Natural killer cell (primary cell): ENCODE results near the gene PSMB2. TPM values are rescaled to one million over a fixed set of nuclear protein-coding genes. Genes with fewer than 3 reads are reported as not detected.

Experiments used
- ATAC-seq, 3 donors: fragments of 150-1000 bp in 2 of 3; fragments of 200-7000 bp in 1 of 3; cut with Tn5 transposase; 1 replicate in 1 of 3; 2 replicates in 2 of 3; pipeline ENCODE4 v1.10.0; 2021; ENCODE audit warnings: mild to moderate bottlenecking in 2 of 3, moderate library complexity in 2 of 3
- DNase-seq, 2 donors: peaks; one replicate each; pipeline versions ENCODE4 v3.0.0 to v3.0.0-alpha.2; 2013 to 2021; ENCODE audit warnings: mixed read lengths in 1 of 2
- H3K27ac ChIP-seq: one replicate; pipeline ENCODE4 v1.5.1; 2013; ENCODE audit warnings: mild to moderate bottlenecking, low read length
- H3K27me3 ChIP-seq: one replicate; pipeline ENCODE4 v1.6.1; 2013; ENCODE audit warnings: low read length; ENCODE audit not compliant: control insufficient read depth, insufficient read depth
- H3K36me3 ChIP-seq: one replicate; pipeline ENCODE4 v1.6.1; 2013; ENCODE audit warnings: low read length; ENCODE audit not compliant: control insufficient read depth, insufficient read depth
- H3K4me1 ChIP-seq: one replicate; pipeline ENCODE4 v1.6.1; 2013; ENCODE audit warnings: low read length; ENCODE audit not compliant: control insufficient read depth, insufficient read depth
- H3K4me3 ChIP-seq: one replicate; pipeline ENCODE4 v1.5.1; 2013; ENCODE audit warnings: low read length
- H3K9me3 ChIP-seq: one replicate; pipeline ENCODE4 v1.6.1; 2013; ENCODE audit warnings: low read length; ENCODE audit not compliant: control insufficient read depth, insufficient read depth
- H3K27ac Mint-ChIP-seq, 2 donors: one replicate each; pipeline ENCODE4 v1.8.0; 2022; ENCODE audit warnings: mild to moderate bottlenecking in 2 of 2, mixed read lengths in 2 of 2, moderate library complexity in 1 of 2
- H3K27me3 Mint-ChIP-seq, 2 donors: one replicate each; pipeline ENCODE4 v1.8.0; 2022; ENCODE audit warnings: low read depth in 2 of 2, mixed read lengths in 2 of 2
- H3K36me3 Mint-ChIP-seq: one replicate; pipeline ENCODE4 v1.8.0; 2022; ENCODE audit warnings: mixed read lengths
- H3K4me1 Mint-ChIP-seq, 2 donors: one replicate each; pipeline ENCODE4 v1.8.0; 2022; ENCODE audit warnings: mixed read lengths in 2 of 2
- H3K4me3 Mint-ChIP-seq: one replicate; pipeline ENCODE4 v1.8.0; 2022; ENCODE audit warnings: mild to moderate bottlenecking, moderate library complexity, mixed read lengths
- H3K9me3 Mint-ChIP-seq, 2 donors: one replicate each; pipeline ENCODE4 v1.8.0; 2022; ENCODE audit warnings: mixed read lengths in 2 of 2
- WGBS: methylation state at CpG from one replicate; pipeline ENCODE4 v1.1.7; 2013; ENCODE audit warnings: missing lambda C conversion rate; ENCODE audit not compliant: insufficient coverage; 5-methylcytosine and 5-hydroxymethylcytosine counted together
- intact Hi-C: fragments of 100-400 bp; cut with micrococcal nuclease; formaldehyde crosslinking; loops from one replicate; pipeline ENCODE4 v1.14.2; 2022
- total RNA-seq, 4 donors: library from RNA; stranded (reverse); fragments of 120-200 nt in 1 of 4; gene quantifications; one replicate each; pipeline versions ENCODE4 v1.2.3 to v1.2.4, GENCODE V29; 2013 to 2022
- TF ChIP-seq, protein P1 (sequence below): fragments of 200-600 bp; IDR thresholded peaks from one replicate; pipeline ENCODE4 v1.8.0; 2022; ENCODE audit warnings: antibody characterized with exemption

The PSMB2 gene
- total RNA-seq, 3 donors from 2014 or later (not counting 1 experiment from before 2014, with no cell fraction given): 37.0 to 45.0 (median 37.3) TPM

DNA sequence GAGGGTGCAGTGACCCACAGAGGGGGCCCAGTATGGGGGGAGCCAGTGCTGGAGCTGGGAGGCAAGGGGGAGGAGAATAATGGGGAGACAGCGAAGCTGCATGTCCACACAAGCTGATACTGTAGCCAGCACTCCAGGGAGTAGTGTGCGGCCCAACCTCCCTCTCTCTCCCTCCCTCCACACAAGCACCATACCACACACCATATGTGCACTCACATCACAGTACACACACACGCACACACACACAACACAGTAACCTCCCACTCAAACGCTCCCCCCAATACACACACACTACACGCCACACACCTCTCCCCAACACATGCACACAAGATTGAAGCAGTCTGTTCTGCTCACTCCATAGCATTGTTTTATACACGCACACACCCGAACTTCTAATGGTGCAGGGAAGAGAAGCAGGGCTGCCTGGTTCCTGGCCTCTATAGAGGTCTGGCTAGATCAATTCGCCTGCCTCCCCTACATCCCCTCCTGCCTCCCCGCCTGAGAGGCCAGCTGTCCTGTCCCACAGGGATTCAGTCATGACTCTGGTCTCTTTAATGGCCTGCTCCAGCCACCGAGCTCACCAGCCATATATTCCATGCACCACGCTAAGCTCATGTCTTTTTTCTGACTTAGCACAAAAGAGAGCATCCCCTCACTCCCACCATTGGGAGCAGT, 79.9 kb downstream of the PSMB2 start:
- Histone ChIP-seq H3K36me3 (peaks cover 2% of the 10 kb centered on the region), H3K9me3 (no peaks in the 10 kb centered on the region), H3K27me3 (no peaks in the 10 kb centered on the region), H3K27ac (no peak overlapping the region), H3K4me3 (no peak overlapping the region), H3K4me1 (peaks cover 26% of the 10 kb centered on the region)
- DNase-seq (no peak), ATAC-seq (no peak)
- TF ChIP-seq, protein P1, sequence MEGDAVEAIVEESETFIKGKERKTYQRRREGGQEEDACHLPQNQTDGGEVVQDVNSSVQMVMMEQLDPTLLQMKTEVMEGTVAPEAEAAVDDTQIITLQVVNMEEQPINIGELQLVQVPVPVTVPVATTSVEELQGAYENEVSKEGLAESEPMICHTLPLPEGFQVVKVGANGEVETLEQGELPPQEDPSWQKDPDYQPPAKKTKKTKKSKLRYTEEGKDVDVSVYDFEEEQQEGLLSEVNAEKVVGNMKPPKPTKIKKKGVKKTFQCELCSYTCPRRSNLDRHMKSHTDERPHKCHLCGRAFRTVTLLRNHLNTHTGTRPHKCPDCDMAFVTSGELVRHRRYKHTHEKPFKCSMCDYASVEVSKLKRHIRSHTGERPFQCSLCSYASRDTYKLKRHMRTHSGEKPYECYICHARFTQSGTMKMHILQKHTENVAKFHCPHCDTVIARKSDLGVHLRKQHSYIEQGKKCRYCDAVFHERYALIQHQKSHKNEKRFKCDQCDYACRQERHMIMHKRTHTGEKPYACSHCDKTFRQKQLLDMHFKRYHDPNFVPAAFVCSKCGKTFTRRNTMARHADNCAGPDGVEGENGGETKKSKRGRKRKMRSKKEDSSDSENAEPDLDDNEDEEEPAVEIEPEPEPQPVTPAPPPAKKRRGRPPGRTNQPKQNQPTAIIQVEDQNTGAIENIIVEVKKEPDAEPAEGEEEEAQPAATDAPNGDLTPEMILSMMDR: no peak
- Mint-ChIP-seq H3K4me1 (peaks cover 21 to 52% of the 10 kb centered on the region in 2 donors), H3K36me3 (no peaks in the 10 kb centered on the region), H3K27ac (peak overlapping the region in 1 of 2 donors; percentile 41), H3K9me3 (no peaks in the 10 kb centered on the region), H3K4me3 (peak overlapping the region; percentile 1), H3K27me3 (no peaks in the 10 kb centered on the region)
- intact Hi-C loops: no loop called here
- 95% methylated on average over 10 of the region's 11 CpGs for WGBS

DNA sequence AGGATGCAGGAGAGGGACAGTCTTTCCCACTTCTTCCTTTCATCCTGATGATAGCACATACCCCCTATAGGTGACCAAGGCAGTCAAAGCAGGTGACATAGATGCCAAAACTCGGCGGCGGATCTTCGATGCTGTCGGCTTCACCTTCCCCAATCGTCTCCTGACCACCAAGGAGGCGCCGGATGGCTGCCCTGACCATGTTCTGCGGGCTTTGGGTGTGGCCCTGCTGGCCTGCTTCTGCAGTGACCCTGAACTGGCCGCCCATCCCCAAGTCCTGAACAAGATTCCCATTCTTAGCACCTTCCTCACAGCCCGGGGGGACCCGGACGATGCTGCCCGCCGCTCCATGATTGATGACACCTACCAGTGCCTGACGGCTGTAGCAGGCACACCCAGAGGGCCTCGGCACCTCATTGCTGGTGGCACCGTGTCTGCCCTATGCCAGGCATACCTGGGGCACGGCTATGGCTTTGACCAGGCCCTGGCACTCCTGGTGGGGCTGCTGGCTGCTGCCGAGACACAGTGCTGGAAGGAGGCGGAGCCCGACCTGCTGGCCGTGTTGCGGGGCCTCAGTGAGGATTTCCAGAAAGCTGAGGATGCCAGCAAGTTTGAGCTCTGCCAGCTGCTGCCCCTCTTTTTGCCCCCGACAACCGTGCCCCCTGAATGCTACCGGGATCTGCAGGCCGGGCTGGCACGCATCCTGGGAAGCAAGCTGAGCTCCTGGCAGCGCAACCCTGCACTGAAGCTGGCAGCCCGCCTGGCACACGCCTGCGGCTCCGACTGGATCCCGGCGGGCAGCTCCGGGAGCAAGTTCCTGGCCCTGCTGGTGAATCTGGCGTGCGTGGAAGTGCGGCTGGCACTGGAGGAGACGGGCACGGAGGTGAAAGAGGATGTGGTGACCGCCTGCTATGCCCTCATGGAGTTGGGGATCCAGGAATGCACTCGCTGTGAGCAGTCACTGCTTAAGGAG, 80.8 kb downstream of the PSMB2 start:
- Histone ChIP-seq H3K27me3 (no peaks in the 10 kb centered on the region), H3K9me3 (no peaks in the 10 kb centered on the region), H3K4me1 (peaks cover 28% of the 10 kb centered on the region), H3K4me3 (no peak overlapping the region), H3K27ac (no peak overlapping the region), H3K36me3 (peaks cover 2% of the 10 kb centered on the region)
- WGBS: 93% methylated on average over 44 of the region's 44 CpGs
- ATAC-seq: no peak
- intact Hi-C loops: no loop called here
- H3K36me3 Mint-ChIP-seq: no peaks in the 10 kb centered on the region
- H3K4me1 Mint-ChIP-seq: peaks cover 30 to 60% of the 10 kb centered on the region in 2 donors
- H3K9me3 Mint-ChIP-seq: no peaks in the 10 kb centered on the region
- H3K4me3 Mint-ChIP-seq: no peak overlapping the region
- H3K27me3 Mint-ChIP-seq: no peaks in the 10 kb centered on the region
- no peak for DNase-seq
- H3K27ac Mint-ChIP-seq: peak overlapping the region in 1 of 2 donors; percentile 41
- TF ChIP-seq, protein P1: no peak

DNA sequence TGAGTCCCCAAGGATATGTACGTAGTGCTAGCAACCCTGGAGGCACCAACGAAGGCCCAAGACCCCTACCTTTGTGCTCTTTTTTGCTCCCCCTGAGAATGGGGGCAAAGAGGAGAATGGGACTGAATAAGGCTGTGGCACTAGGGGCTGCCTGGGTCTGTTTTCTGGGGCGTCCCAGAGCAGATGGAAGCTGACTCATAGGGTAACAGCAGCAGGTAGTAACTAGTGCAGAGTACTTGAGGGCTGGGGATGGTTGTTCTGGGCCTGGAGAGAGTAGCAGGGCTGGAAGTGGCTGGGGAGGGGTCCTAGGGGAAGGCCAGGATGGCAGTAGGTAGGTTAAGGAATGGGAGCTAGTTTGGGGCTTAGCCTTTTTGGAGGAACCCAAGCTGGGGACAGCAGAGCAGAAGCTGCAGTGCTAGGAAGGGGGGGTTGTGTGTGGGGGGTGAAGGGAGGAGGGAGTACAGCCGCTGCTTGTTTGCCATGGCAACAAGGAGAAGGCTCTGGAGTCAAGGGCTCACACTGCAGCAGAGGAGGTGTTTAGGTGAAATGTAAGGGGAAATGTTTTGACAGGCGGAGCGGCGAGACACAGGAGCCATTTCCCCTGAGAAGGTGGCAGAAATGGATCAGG, 81.9 kb downstream of the PSMB2 start:
- intact Hi-C loops: no loop called here

More for the DNA sequence above, 81.9 kb downstream of the PSMB2 start:
- Mint-ChIP-seq H3K27ac (peak overlapping the region; percentile 37 to 60), H3K4me3 (peak overlapping the region; percentile 62), H3K27me3 (no peaks in the 10 kb centered on the region), H3K9me3 (no peaks in the 10 kb centered on the region), H3K36me3 (no peaks in the 10 kb centered on the region), H3K4me1 (peaks cover 34 to 64% of the 10 kb centered on the region in 2 donors)
- no peak for ATAC-seq
- H3K4me3 ChIP-seq: no peak overlapping the region
- TF ChIP-seq, protein P1: no peak
- no peaks in the 10 kb centered on the region for H3K27me3 ChIP-seq
- no peak overlapping the region for H3K27ac ChIP-seq
- no peaks in the 10 kb centered on the region for H3K9me3 ChIP-seq
- WGBS: 85% methylated on average over 7 of the region's 7 CpGs
- H3K36me3 ChIP-seq: peaks cover 2% of the 10 kb centered on the region
- H3K4me1 ChIP-seq: peaks cover 23% of the 10 kb centered on the region
- DNase-seq: peak in 1 of 2 donors; percentile 76
